Neural progenitor cell (in vitro differentiated cells): ENCODE measurements around the gene PTH2R. TPM values are rescaled to one million over a fixed set of nuclear protein-coding genes. Genes with fewer than 3 reads are reported as not detected.

Source experiments
- DNase-seq: peaks from one replicate; pipeline ENCODE4 v3.0.0-alpha.2; 2016; ENCODE audit warnings: low spot score
- H2AFZ ChIP-seq: fragments of 200-600 bp; sonication (generic); replicated peaks from 2 replicates; pipeline ENCODE4 v1.6.1; 2016; ENCODE audit warnings: antibody characterized with exemption
- H3F3A ChIP-seq: fragments of 200-600 bp; sonication (generic); 2 replicates; pipeline ENCODE4 v1.6.1; 2016; ENCODE audit warnings: antibody characterized with exemption, low read depth
- H3K27ac ChIP-seq: fragments of 200-600 bp; sonication (generic); 2 replicates; pipeline ENCODE4 v1.5.1; 2016; ENCODE audit warnings: mild to moderate bottlenecking
- H3K27me3 ChIP-seq: fragments of 200-600 bp; sonication (generic); 2 replicates; pipeline ENCODE4 v1.6.1; 2016; ENCODE audit warnings: mild to moderate bottlenecking, moderate library complexity
- H3K36me3 ChIP-seq: fragments of 200-600 bp; sonication (generic); 2 replicates; pipeline ENCODE4 v1.5.1; 2016
- H3K4me1 ChIP-seq: fragments of 200-600 bp; sonication (generic); 2 replicates; pipeline ENCODE4 v1.6.1; 2016; ENCODE audit warnings: mixed run types
- H3K4me2 ChIP-seq: fragments of 200-600 bp; sonication (generic); 2 replicates; pipeline ENCODE4 v1.6.1; 2016
- H3K4me3 ChIP-seq: fragments of 200-600 bp; sonication (generic); 2 replicates; pipeline ENCODE4 v1.5.1; 2016
- H3K79me2 ChIP-seq: fragments of 200-600 bp; sonication (generic); 2 replicates; pipeline ENCODE4 v1.6.1; 2016; ENCODE audit warnings: low read depth
- H3K9ac ChIP-seq: fragments of 200-600 bp; sonication (generic); 2 replicates; pipeline ENCODE4 v1.6.1; 2016
- H3K9me3 ChIP-seq: fragments of 200-600 bp; sonication (generic); 2 replicates; pipeline ENCODE4 v1.5.1; 2016; ENCODE audit warnings: low read depth
- H4K20me1 ChIP-seq: fragments of 200-600 bp; sonication (generic); 2 replicates; pipeline ENCODE4 v1.6.1; 2016; ENCODE audit warnings: low read depth
- H3K27ac Mint-ChIP-seq: 3 replicates; pipeline ENCODE4 v1.8.0; 2021; ENCODE audit warnings: mixed read lengths
- H3K27me3 Mint-ChIP-seq: 2 replicates; pipeline ENCODE4 v1.8.0; 2022; ENCODE audit warnings: low read depth, mild to moderate bottlenecking, inconsistent platforms, moderate library complexity, mixed read lengths; ENCODE audit not compliant: insufficient read depth
- H3K36me3 Mint-ChIP-seq: 3 replicates; pipeline ENCODE4 v1.8.0; 2021; ENCODE audit warnings: mixed read lengths
- H3K4me1 Mint-ChIP-seq: 3 replicates; pipeline ENCODE4 v1.8.0; 2021; ENCODE audit warnings: mixed read lengths
- H3K4me3 Mint-ChIP-seq: 3 replicates; pipeline ENCODE4 v1.8.0; 2021; ENCODE audit warnings: mild to moderate bottlenecking, moderate library complexity, mixed read lengths
- H3K9me3 Mint-ChIP-seq: 3 replicates; pipeline ENCODE4 v1.8.0; 2020; ENCODE audit warnings: mixed read lengths
- CTCF ChIP-seq: fragments of 200-600 bp; sonication (generic); IDR thresholded peaks from 2 replicates; pipeline ENCODE4 v1.5.1; 2017; ENCODE audit warnings: antibody characterized with exemption, mild to moderate bottlenecking
- EZH2 ChIP-seq: fragments of 200-600 bp; sonication (generic); IDR thresholded peaks from 2 replicates; pipeline ENCODE4 v1.6.1; 2017; ENCODE audit warnings: antibody characterized with exemption, mild to moderate bottlenecking, moderate library complexity
- EZH2phosphoT487 ChIP-seq: fragments of 200-600 bp; sonication (generic); IDR thresholded peaks from 2 replicates; pipeline ENCODE4 v1.6.1; 2017; ENCODE audit warnings: antibody characterized with exemption
- total RNA-seq: library from RNA; depleted of rRNA; stranded (reverse); fragments of >200 nt; gene quantifications from 2 replicates; pipeline ENCODE4 v1.2.3, GENCODE V29; 2015; ENCODE audit warnings: low replicate concordance

PTH2R gene
- total RNA-seq, 1 donor from 2014 or later: not detected

- no peaks in the 10 kb centered on the region for H3K79me2 ChIP-seq
- no peaks in the 10 kb centered on the region for H3K36me3 Mint-ChIP-seq
- no peak overlapping the region for H3K4me3 ChIP-seq
- H3K27ac Mint-ChIP-seq: no peak overlapping the region
- no peak overlapping the region for H2AFZ ChIP-seq
- no peak for DNase-seq
- peaks cover 4% of the 10 kb centered on the region for H3K9me3 Mint-ChIP-seq
- H3K4me2 ChIP-seq: no peak overlapping the region
- TF ChIP-seq CTCF: no peak
- TF ChIP-seq EZH2: no peak
- no peak for TF ChIP-seq EZH2phosphoT487
- no peak overlapping the region for H3K27ac ChIP-seq
- no peak overlapping the region for H3K9ac ChIP-seq
- H3K9me3 ChIP-seq: no peaks in the 10 kb centered on the region
- no peaks in the 10 kb centered on the region for H3K27me3 ChIP-seq
- no peaks in the 10 kb centered on the region for H3K36me3 ChIP-seq
- no peaks in the 10 kb centered on the region for H3K4me1 Mint-ChIP-seq
- H3F3A ChIP-seq: no peaks in the 10 kb centered on the region
- H4K20me1 ChIP-seq: no peaks in the 10 kb centered on the region
- no peaks in the 10 kb centered on the region for H3K4me1 ChIP-seq
- no peaks in the 10 kb centered on the region for H3K27me3 Mint-ChIP-seq
- H3K4me3 Mint-ChIP-seq: no peak overlapping the region
Observed at GRCh38 chr2:208541989-208542464, 135.4 kb downstream of the PTH2R start.

- Mint-ChIP-seq H3K4me1 (no peaks in the 10 kb centered on the region), H3K27ac (no peak overlapping the region), H3K36me3 (no peaks in the 10 kb centered on the region), H3K4me3 (no peak overlapping the region), H3K27me3 (no peaks in the 10 kb centered on the region), H3K9me3 (no peaks in the 10 kb centered on the region)
- H2AFZ ChIP-seq: no peak overlapping the region
- no peak overlapping the region for H3K9ac ChIP-seq
- H3F3A ChIP-seq: no peaks in the 10 kb centered on the region
- H3K79me2 ChIP-seq: no peaks in the 10 kb centered on the region
- H3K4me1 ChIP-seq: no peaks in the 10 kb centered on the region
- no peaks in the 10 kb centered on the region for H3K9me3 ChIP-seq
- H3K27ac ChIP-seq: no peak overlapping the region
- H3K4me3 ChIP-seq: no peak overlapping the region
- H3K4me2 ChIP-seq: no peak overlapping the region
- H4K20me1 ChIP-seq: no peaks in the 10 kb centered on the region
- TF ChIP-seq EZH2phosphoT487: no peak
- no peak for TF ChIP-seq CTCF
- no peak for TF ChIP-seq EZH2
- no peak for DNase-seq
- H3K36me3 ChIP-seq: no peaks in the 10 kb centered on the region
- H3K27me3 ChIP-seq: no peaks in the 10 kb centered on the region
Observed at GRCh38 chr2:208542465-208543041, 136.0 kb downstream of the PTH2R start.

Other genes starting within 250 kb of the PTH2R start
- gene CRYGA, start 243.2 kb upstream of the PTH2R start, total RNA-seq: not detected in 2 replicates
- gene C2orf80, start 216.8 kb upstream of the PTH2R start, total RNA-seq: 0.81 TPM in 1 of 2 replicates, not detected in the other
- gene IDH1, start 151.7 kb upstream of the PTH2R start, total RNA-seq: 236 and 308 TPM in 2 replicates
- gene PIKFYVE, start 140.5 kb upstream of the PTH2R start, total RNA-seq: 44.0 and 51.6 TPM in 2 replicates